HCT116 (cell line): Measurements from ENCODE around the gene ISCA1. TPM values are rescaled to one million over a fixed set of nuclear protein-coding genes. Genes with fewer than 3 reads are reported as not detected.

ENCODE experiments used
- ATAC-seq: fragments of 200-7000 bp; cut with Tn5 transposase; 2 replicates; pipeline ENCODE4 v1.9.1; 2020; ENCODE audit warnings: mild to moderate bottlenecking, moderate library complexity
- BruUV-seq: library from RNA; stranded (reverse); fragments of 400-500 nt; replicated peaks from 2 replicates; lab custom pipeline; 2021; lab: Mats Ljungman, UMichigan
- CTCF ChIA-PET: fragments of 300-600 bp; sonication (Branson Sonifier 250); formaldehyde crosslinking; loops from one replicate; lab custom pipeline; 2021; ENCODE audit warnings: antibody characterized with exemption; lab: Charles Lee
- POLR2A ChIA-PET: fragments of 300-600, 350-600 bp; sonication (Branson Sonifier 250); formaldehyde crosslinking; loops from one replicate; lab custom pipeline; 2021; ENCODE audit warnings: antibody characterized with exemption; lab: Charles Lee
- RAD21 ChIA-PET, 2 experiments: fragments of 300-600 bp; sonication (Branson Sonifier 250); formaldehyde crosslinking; loops; one replicate each; lab custom pipeline; 2023; ENCODE audit warnings: low total read pairs in 2 of 2; ENCODE audit not compliant: uncharacterized antibody in 2 of 2, unreplicated experiment in 2 of 2, low non-redundant PET in 1 of 2; lab: Charles Lee
- DNase-seq: peaks from one replicate; pipeline ENCODE4 v3.0.0-alpha.2; 2010; ENCODE audit warnings: low read depth, low spot score
- H2AFZ ChIP-seq: fragments of 200-600 bp; shearing (Covaris generic), sonication (generic); 2 replicates; pipeline ENCODE4 v1.6.1; 2017; ENCODE audit warnings: low read depth, mixed run types, mixed read lengths, antibody characterized with exemption, low read length; ENCODE audit not compliant: poor library complexity, severe bottlenecking
- H3K27ac ChIP-seq: 2 replicates; pipeline ENCODE4 v1.5.1; 2012; ENCODE audit warnings: low read depth, low read length
- H3K27me3 ChIP-seq: fragments of 200-600 bp; sonication (generic); 2 replicates; pipeline ENCODE4 v1.6.1; 2016; ENCODE audit warnings: mixed run types, low read length, mixed read lengths; ENCODE audit not compliant: insufficient read depth
- H3K36me3 ChIP-seq, 2 experiments: fragments of 200-500 bp in 1 of 2; fragments of 200-600 bp in 1 of 2; sonication (Bioruptor generic) in 1 of 2; sonication (generic) in 1 of 2; 2 replicates each; pipeline versions ENCODE4 v1.5.1 to v1.6.1; 2014 to 2016; ENCODE audit warnings: low read length in 2 of 2, inconsistent platforms in 1 of 2, mixed read lengths in 1 of 2, mixed run types in 1 of 2; ENCODE audit not compliant: insufficient read depth in 2 of 2, control insufficient read depth in 1 of 2
- H3K4me1 ChIP-seq, 2 experiments: fragments of 200-600 bp in 1 of 2; sonication (generic) in 1 of 2; 2 replicates each; pipeline versions ENCODE4 v1.5.1 to v1.6.1; 2012 to 2017; ENCODE audit warnings: low read length in 2 of 2, inconsistent platforms in 1 of 2, mild to moderate bottlenecking in 1 of 2, mixed read lengths in 1 of 2, mixed run types in 1 of 2, moderate library complexity in 1 of 2; ENCODE audit not compliant: insufficient read depth in 2 of 2, control insufficient read depth in 1 of 2
- H3K4me2 ChIP-seq: fragments of 200-600 bp; sonication (generic); 2 replicates; pipeline ENCODE4 v1.6.1; 2017; ENCODE audit warnings: mixed run types, low read length, mixed read lengths
- H3K4me3 ChIP-seq, 2 experiments: fragments of 200-600 bp in 1 of 2; sonication (generic) in 1 of 2; replicated peaks in 1 of 2; 2 replicates each; pipeline ENCODE4 v1.5.1; 2011 to 2016; ENCODE audit warnings: low read length in 2 of 2, control low read depth in 1 of 2, low read depth in 1 of 2, mild to moderate bottlenecking in 1 of 2, mixed read lengths in 1 of 2, mixed run types in 1 of 2
- H3K79me2 ChIP-seq: fragments of 200-600 bp; sonication (generic); 2 replicates; pipeline ENCODE4 v1.6.1; 2017; ENCODE audit warnings: mild to moderate bottlenecking, mixed run types, low read length, moderate library complexity, mixed read lengths; ENCODE audit not compliant: insufficient read depth
- H3K9ac ChIP-seq: fragments of 200-600 bp; sonication (generic); 2 replicates; pipeline ENCODE4 v1.6.1; 2016; ENCODE audit warnings: low read length, mixed read lengths
- H3K9me2 ChIP-seq: fragments of 200-600 bp; sonication (generic), shearing (Covaris generic); 2 replicates; pipeline ENCODE4 v1.6.1; 2017; ENCODE audit warnings: mixed run types, mild to moderate bottlenecking, moderate library complexity; ENCODE audit not compliant: insufficient read depth
- H3K9me3 ChIP-seq, 2 experiments: fragments of 200-500 bp in 1 of 2; fragments of 200-600 bp in 1 of 2; sonication (Bioruptor generic) in 1 of 2; sonication (generic) in 1 of 2; 2 replicates each; pipeline ENCODE4 v1.6.1; 2014 to 2017; ENCODE audit warnings: low read length in 2 of 2, mixed read lengths in 2 of 2, inconsistent platforms in 1 of 2, low read depth in 1 of 2, mild to moderate bottlenecking in 1 of 2, mixed run types in 1 of 2, moderate library complexity in 1 of 2; ENCODE audit not compliant: control insufficient read depth in 1 of 2, insufficient read depth in 1 of 2
- H4K20me1 ChIP-seq: fragments of 200-600 bp; sonication (generic), shearing (Covaris generic); 2 replicates; pipeline ENCODE4 v1.6.1; 2017; ENCODE audit warnings: mixed run types, mild to moderate bottlenecking, moderate library complexity; ENCODE audit not compliant: insufficient read depth
- CBX3 ChIP-seq: IDR thresholded peaks from 2 replicates; pipeline ENCODE4 v1.6.1; 2012; ENCODE audit warnings: low read depth
- CEBPB ChIP-seq: IDR thresholded peaks from 2 replicates; pipeline ENCODE4 v1.6.1; 2012; ENCODE audit warnings: low read depth
- CTCF ChIP-seq, 3 experiments: fragments of 200-600 bp in 1 of 3; sonication (generic) in 1 of 3; IDR thresholded peaks in 2 of 3; conservative IDR thresholded peaks in 1 of 3; 2 replicates each; pipeline ENCODE4 v1.5.1; 2012 to 2017; ENCODE audit warnings: low read depth in 2 of 3, low read length in 2 of 3, antibody characterized with exemption in 1 of 3, borderline replicate concordance in 1 of 3, control low read depth in 1 of 3, mild to moderate bottlenecking in 1 of 3, mixed read lengths in 1 of 3, mixed run types in 1 of 3, moderate library complexity in 1 of 3; ENCODE audit not compliant: insufficient read depth in 1 of 3
- EGR1 ChIP-seq: IDR thresholded peaks from 2 replicates; pipeline ENCODE4 v1.6.1; 2012; ENCODE audit warnings: low read depth
- ELF1 ChIP-seq: IDR thresholded peaks from 2 replicates; pipeline ENCODE4 v1.6.1; 2012; ENCODE audit warnings: low read depth, borderline replicate concordance
- EZH2 ChIP-seq: fragments of 200-600 bp; sonication (generic); IDR thresholded peaks from 2 replicates; pipeline ENCODE4 v1.6.1; 2017; ENCODE audit warnings: antibody characterized with exemption, mixed run types
- POLR2A ChIP-seq: IDR thresholded peaks from 2 replicates; pipeline ENCODE4 v1.7.0; 2011; ENCODE audit warnings: borderline replicate concordance; ENCODE audit not compliant: insufficient read depth, insufficient read length; ENCODE audit errors: extremely low read depth
- RAD21 ChIP-seq: IDR thresholded peaks from 2 replicates; pipeline ENCODE4 v1.6.1; 2012; ENCODE audit warnings: low read depth, mild to moderate bottlenecking
- REST ChIP-seq: IDR thresholded peaks from 2 replicates; pipeline ENCODE4 v1.6.1; 2012; ENCODE audit warnings: low read depth
- TCF7L2 ChIP-seq: IDR thresholded peaks from 2 replicates; pipeline ENCODE4 v1.7.0; 2011; ENCODE audit warnings: borderline replicate concordance, inconsistent platforms; ENCODE audit not compliant: insufficient read depth, insufficient read length; ENCODE audit errors: extremely low read depth
- intact Hi-C: fragments of 100-400 bp; cut with micrococcal nuclease; formaldehyde crosslinking; loops from 2 replicates; pipeline ENCODE4 v1.10.0; 2022
- total RNA-seq: library from RNA; stranded (reverse); gene quantifications from one replicate; pipeline ENCODE4 v1.2.1, GENCODE V29; 2021; ENCODE audit not compliant: unreplicated experiment

The ISCA1 gene
- total RNA-seq, 1 experiment from 2014 or later, result 25.7 TPM

GRCh38 chr9:86285261-86285660, 2.9 kb upstream of the ISCA1 start:
- DNase-seq, result no peak
- ChIA-PET RAD21 (no interaction called here), CTCF (no interaction called here), POLR2A (no interaction called here)
- Histone ChIP-seq H4K20me1 (no peaks in the 10 kb centered on the region), H3K9me2 (no peaks in the 10 kb centered on the region), H3K27me3 (no peaks in the 10 kb centered on the region), H2AFZ (no peak overlapping the region), H3K4me3 (no peak overlapping the region), H3K4me1 (peaks cover 5 to 15% of the 10 kb centered on the region in 2 experiments; a peak in 3 of 4 replicates), H3K36me3 (no peaks in the 10 kb centered on the region), H3K9me3 (no peaks in the 10 kb centered on the region), H3K79me2 (peaks cover 17% of the 10 kb centered on the region), H3K4me2 (no peak overlapping the region), H3K9ac (no peak overlapping the region), H3K27ac (no peak overlapping the region)
- TF ChIP-seq EGR1, result no peak
- TF ChIP-seq EZH2, result no peak
- no peak for TF ChIP-seq CTCF (IDR thresholded peaks at IDR 0.05 in 2 of 3, conservative IDR thresholded peaks at IDR 0.05 in 1 of 3; ENCODE audit: borderline replicate concordance in 1 of 3, insufficient read depth in 1 of 3, low read depth in 2 of 3, low read length in 2 of 3)
- TF ChIP-seq POLR2A, result no peak
- no peak for ATAC-seq
- no TSS peak for BruUV-seq
- intact Hi-C loops, result loop anchor here (5.0 kb wide), 1 partner anchor 1037 kb away; no protein-coding TSS in a partner anchor

GRCh38 chr9:86282979-86283535, 719 bp upstream of the ISCA1 start:
- ATAC-seq (peak; percentile 9), DNase-seq (no peak)
- Histone ChIP-seq H3K9me2 (no peaks in the 10 kb centered on the region), H3K4me2 (peak overlapping the region; percentile 97), H3K4me1 (peaks cover 5 to 15% of the 10 kb centered on the region in 2 experiments; a peak in 3 of 4 replicates), H3K9me3 (no peaks in the 10 kb centered on the region), H3K27ac (no peak overlapping the region), H3K4me3 (peak overlapping the region; percentile 95 to 97), H3K36me3 (peaks cover 3 to 7% of the 10 kb centered on the region in 2 experiments; a peak in 1 of 4 replicates), H3K9ac (peak overlapping the region; percentile 91), H3K79me2 (peaks cover 38% of the 10 kb centered on the region), H2AFZ (peak overlapping the region; percentile 73), H3K27me3 (no peaks in the 10 kb centered on the region), H4K20me1 (no peaks in the 10 kb centered on the region)
- BruUV-seq, result TSS peak; percentile 76
- POLR2A ChIA-PET, result no interaction called here
- TF ChIP-seq CEBPB (no peak), REST (no peak), CTCF (IDR thresholded peaks at IDR 0.05 in 2 of 3, conservative IDR thresholded peaks at IDR 0.05 in 1 of 3; ENCODE audit: borderline replicate concordance in 1 of 3, insufficient read depth in 1 of 3, low read depth in 2 of 3, low read length in 2 of 3) (no peak), TCF7L2 (no peak), CBX3 (no peak), ELF1 (no peak), EGR1 (no peak), RAD21 (no peak)
- RAD21 ChIA-PET, result no interaction called here
- CTCF ChIA-PET, result interaction anchor here (1.0 kb wide), 1 partner anchor 81 kb away, joined by 8 read pairs; no protein-coding TSS in a partner anchor
- intact Hi-C loops, result loop anchor here (2.0 kb wide), 1 partner anchor 66 kb away; no protein-coding TSS in a partner anchor
